ENCODE data around the gene POLR2C. TPM values are rescaled to one million over a fixed set of nuclear protein-coding genes. Genes with fewer than 3 reads are reported as not detected.

The POLR2C gene
- total and polyA plus RNA-seq, 2 of the 13 experiments (the other 11 are each of a cell fraction or from before 2014, with no cell fraction given) = 104 to 216 TPM

DNA sequence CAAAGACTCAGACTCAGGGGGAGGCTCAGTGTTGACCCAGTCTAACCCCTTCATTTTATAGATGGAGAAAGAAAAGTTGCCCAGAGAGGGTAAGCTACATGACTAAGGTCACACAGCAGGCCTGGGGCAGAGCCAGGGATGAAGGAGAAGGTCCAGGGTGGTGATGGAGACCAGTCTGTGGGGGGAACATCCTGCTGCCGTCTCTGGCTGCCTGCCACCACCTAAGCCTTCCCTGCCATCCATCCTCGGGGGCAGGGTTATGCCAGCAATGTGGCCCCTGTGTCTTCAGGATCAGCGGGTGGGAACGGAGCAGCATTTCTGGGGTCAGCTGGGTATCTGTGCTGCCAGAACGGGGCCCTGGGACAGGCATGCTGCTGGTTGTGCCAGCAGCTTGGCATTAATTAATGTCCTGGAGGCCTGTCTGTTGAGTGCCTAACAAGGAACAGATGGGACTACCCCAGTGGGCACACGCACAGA, 18.3 kb downstream of the POLR2C start:
- in situ Hi-C loops (cut with HindIII; ENCODE audit: extremely low pct_ligation_motif_present, low pct_unique_long_range_greater_than_20kb) = no loop called here
- POLR2A ChIA-PET = interaction anchor here (1.0 to 5.6 kb wide), 12 partner anchors 8 to 295 kb away, joined by 3 to 147 read pairs (median 5); partner anchors contain the start of genes CIAPIN1, COQ9, CX3CL1 and POLR2C
- FAIRE-seq = no peak
- TF ChIP-seq ZNF570 (CRISPR knock-in tag; IDR thresholded peaks at IDR 0.05; ENCODE audit: borderline replicate concordance) (no peak), SIN3B (IDR thresholded peaks at IDR 0.05; ENCODE audit: low read length) (no peak), ONECUT2 (CRISPR knock-in tag; IDR thresholded peaks at IDR 0.05) (no peak), ZMYM3 (CRISPR knock-in tag; IDR thresholded peaks at IDR 0.05) (peak; percentile 98), ZNF572 (CRISPR knock-in tag; IDR thresholded peaks at IDR 0.05) (no peak), ZNF660 (CRISPR knock-in tag; IDR thresholded peaks at IDR 0.05; ENCODE audit: borderline replicate concordance, low read depth) (no peak), ZFP41 (CRISPR knock-in tag; IDR thresholded peaks at IDR 0.05; ENCODE audit: borderline replicate concordance) (peak; percentile 68; the same call in 1 of the 2 replicates), ZNF326 (CRISPR knock-in tag; IDR thresholded peaks at IDR 0.05; ENCODE audit: borderline replicate concordance) (no peak), POLR2A (IDR thresholded peaks at IDR 0.05; ENCODE audit: insufficient read depth in 1 of 2, low read depth in 2 of 2, low read length in 2 of 2) (no peak), RCOR2 (CRISPR knock-in tag; IDR thresholded peaks at IDR 0.05) (peak; percentile 65; the same call in 1 of the 2 replicates)
- TF ChIP-seq, protein P1, sequence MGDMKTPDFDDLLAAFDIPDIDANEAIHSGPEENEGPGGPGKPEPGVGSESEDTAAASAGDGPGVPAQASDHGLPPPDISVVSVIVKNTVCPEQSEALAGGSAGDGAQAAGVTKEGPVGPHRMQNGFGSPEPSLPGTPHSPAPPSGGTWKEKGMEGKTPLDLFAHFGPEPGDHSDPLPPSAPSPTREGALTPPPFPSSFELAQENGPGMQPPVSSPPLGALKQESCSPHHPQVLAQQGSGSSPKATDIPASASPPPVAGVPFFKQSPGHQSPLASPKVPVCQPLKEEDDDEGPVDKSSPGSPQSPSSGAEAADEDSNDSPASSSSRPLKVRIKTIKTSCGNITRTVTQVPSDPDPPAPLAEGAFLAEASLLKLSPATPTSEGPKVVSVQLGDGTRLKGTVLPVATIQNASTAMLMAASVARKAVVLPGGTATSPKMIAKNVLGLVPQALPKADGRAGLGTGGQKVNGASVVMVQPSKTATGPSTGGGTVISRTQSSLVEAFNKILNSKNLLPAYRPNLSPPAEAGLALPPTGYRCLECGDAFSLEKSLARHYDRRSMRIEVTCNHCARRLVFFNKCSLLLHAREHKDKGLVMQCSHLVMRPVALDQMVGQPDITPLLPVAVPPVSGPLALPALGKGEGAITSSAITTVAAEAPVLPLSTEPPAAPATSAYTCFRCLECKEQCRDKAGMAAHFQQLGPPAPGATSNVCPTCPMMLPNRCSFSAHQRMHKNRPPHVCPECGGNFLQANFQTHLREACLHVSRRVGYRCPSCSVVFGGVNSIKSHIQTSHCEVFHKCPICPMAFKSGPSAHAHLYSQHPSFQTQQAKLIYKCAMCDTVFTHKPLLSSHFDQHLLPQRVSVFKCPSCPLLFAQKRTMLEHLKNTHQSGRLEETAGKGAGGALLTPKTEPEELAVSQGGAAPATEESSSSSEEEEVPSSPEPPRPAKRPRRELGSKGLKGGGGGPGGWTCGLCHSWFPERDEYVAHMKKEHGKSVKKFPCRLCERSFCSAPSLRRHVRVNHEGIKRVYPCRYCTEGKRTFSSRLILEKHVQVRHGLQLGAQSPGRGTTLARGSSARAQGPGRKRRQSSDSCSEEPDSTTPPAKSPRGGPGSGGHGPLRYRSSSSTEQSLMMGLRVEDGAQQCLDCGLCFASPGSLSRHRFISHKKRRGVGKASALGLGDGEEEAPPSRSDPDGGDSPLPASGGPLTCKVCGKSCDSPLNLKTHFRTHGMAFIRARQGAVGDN (CRISPR knock-in tag; IDR thresholded peaks at IDR 0.05) = no peak
- TF ChIP-seq, protein P2, sequence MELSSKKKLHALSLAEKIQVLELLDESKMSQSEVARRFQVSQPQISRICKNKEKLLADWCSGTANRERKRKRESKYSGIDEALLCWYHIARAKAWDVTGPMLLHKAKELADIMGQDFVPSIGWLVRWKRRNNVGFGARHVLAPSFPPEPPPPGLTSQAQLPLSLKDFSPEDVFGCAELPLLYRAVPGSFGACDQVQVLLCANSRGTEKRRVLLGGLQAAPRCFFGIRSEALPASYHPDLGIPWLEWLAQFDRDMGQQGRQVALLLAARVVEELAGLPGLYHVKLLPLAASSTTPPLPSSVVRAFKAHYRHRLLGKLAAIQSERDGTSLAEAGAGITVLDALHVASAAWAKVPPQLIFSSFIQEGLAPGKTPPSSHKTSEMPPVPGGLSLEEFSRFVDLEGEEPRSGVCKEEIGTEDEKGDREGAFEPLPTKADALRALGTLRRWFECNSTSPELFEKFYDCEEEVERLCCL (CRISPR knock-in tag; IDR thresholded peaks at IDR 0.05; ENCODE audit: borderline replicate concordance) = no peak
- TF ChIP-seq, protein P3, sequence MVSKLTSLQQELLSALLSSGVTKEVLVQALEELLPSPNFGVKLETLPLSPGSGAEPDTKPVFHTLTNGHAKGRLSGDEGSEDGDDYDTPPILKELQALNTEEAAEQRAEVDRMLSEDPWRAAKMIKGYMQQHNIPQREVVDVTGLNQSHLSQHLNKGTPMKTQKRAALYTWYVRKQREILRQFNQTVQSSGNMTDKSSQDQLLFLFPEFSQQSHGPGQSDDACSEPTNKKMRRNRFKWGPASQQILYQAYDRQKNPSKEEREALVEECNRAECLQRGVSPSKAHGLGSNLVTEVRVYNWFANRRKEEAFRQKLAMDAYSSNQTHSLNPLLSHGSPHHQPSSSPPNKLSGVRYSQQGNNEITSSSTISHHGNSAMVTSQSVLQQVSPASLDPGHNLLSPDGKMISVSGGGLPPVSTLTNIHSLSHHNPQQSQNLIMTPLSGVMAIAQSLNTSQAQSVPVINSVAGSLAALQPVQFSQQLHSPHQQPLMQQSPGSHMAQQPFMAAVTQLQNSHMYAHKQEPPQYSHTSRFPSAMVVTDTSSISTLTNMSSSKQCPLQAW (CRISPR knock-in tag; IDR thresholded peaks at IDR 0.05) = no peak
- TF ChIP-seq, protein P4, sequence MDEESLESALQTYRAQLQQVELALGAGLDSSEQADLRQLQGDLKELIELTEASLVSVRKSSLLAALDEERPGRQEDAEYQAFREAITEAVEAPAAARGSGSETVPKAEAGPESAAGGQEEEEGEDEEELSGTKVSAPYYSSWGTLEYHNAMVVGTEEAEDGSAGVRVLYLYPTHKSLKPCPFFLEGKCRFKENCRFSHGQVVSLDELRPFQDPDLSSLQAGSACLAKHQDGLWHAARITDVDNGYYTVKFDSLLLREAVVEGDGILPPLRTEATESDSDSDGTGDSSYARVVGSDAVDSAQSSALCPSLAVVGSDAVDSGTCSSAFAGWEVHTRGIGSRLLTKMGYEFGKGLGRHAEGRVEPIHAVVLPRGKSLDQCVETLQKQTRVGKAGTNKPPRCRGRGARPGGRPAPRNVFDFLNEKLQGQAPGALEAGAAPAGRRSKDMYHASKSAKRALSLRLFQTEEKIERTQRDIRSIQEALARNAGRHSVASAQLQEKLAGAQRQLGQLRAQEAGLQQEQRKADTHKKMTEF (CRISPR knock-in tag; IDR thresholded peaks at IDR 0.05) = no peak
- TF ChIP-seq, protein P5, sequence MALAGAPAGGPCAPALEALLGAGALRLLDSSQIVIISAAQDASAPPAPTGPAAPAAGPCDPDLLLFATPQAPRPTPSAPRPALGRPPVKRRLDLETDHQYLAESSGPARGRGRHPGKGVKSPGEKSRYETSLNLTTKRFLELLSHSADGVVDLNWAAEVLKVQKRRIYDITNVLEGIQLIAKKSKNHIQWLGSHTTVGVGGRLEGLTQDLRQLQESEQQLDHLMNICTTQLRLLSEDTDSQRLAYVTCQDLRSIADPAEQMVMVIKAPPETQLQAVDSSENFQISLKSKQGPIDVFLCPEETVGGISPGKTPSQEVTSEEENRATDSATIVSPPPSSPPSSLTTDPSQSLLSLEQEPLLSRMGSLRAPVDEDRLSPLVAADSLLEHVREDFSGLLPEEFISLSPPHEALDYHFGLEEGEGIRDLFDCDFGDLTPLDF (CRISPR knock-in tag; IDR thresholded peaks at IDR 0.05) = no peak

More for the DNA sequence above, 18.3 kb downstream of the POLR2C start:
- Histone ChIP-seq H3K9ac (ENCODE audit: insufficient read depth, low read depth, low read length) (peak overlapping the region; percentile 68), H3K9me3 (ENCODE audit: low read length) (no peaks in the 10 kb centered on the region), H3K36me3 (replicated peaks in 1 of 2; ENCODE audit: control insufficient read depth in 1 of 2, insufficient read depth in 2 of 2, low read length in 2 of 2) (no peaks in the 10 kb centered on the region; a peak in 1 of 5 replicates), H3K4me3 (replicated peaks in 1 of 3; ENCODE audit: insufficient read depth in 1 of 3, low read depth in 2 of 3, low read length in 3 of 3) (peak overlapping the region in 2 of 3 experiments; percentile 28 to 64; a peak in 3 of 6 replicates), H4K20me1 (ENCODE audit: insufficient read depth, low read length) (peaks cover 8% of the 10 kb centered on the region; the same call in 1 of the 2 replicates), H2AFZ (ENCODE audit: low read length) (no peak overlapping the region), H3K4me2 (ENCODE audit: low read depth, low read length) (peak overlapping the region; percentile 93), H3K27ac (ENCODE audit: extremely low read length, insufficient read depth, low read length) (peak overlapping the region; percentile 79), H3K4me1 (ENCODE audit: insufficient read depth, low read length) (peaks cover 98% of the 10 kb centered on the region), H3K27me3 (ENCODE audit: control insufficient read depth in 1 of 2, insufficient read depth in 2 of 2, low read length in 2 of 2) (no peaks in the 10 kb centered on the region), H3K79me2 (ENCODE audit: insufficient read depth, low read length) (peaks cover 38% of the 10 kb centered on the region)
- 81% methylated on average over 6 of the region's 6 CpGs for WGBS (ENCODE audit: low lambda C conversion rate)
- intact Hi-C loops (cut with micrococcal nuclease; ENCODE audit: unreplicated experiment) = no loop called here
- DNase-seq (ENCODE audit: low spot score) (no peak), ATAC-seq (no peak)
- BruUV-seq (replicated peaks) = TSS peak; percentile 76
- CTCF ChIA-PET (ENCODE audit: low intra/inter-chr PET ratio, low total read pairs) = no interaction called here
